ENCODE results near the gene ZHX3. TPM values are rescaled to one million over a fixed set of nuclear protein-coding genes. Genes with fewer than 3 reads are reported as not detected.
A peak's percentile ranks its signal among the peaks of the same experiment; 100 is the strongest.

Gene ZHX3
- total RNA-seq, 4 donors from 2014 or later = 19.2 to 32.9 (median 31.4) TPM

- Histone ChIP-seq H3K27me3 (no peaks in the 10 kb centered on the region), H3K4me3 (no peak overlapping the region), H3K9me3 (no peaks in the 10 kb centered on the region), H3K4me1 (peaks cover 35% of the 10 kb centered on the region), H3K36me3 (no peaks in the 10 kb centered on the region), H3K27ac (no peak overlapping the region)
- TF ChIP-seq CTCF (IDR thresholded peaks at IDR 0.05) (no peak), POLR2AphosphoS5 (IDR thresholded peaks at IDR 0.05) (no peak), EP300 (IDR thresholded peaks at IDR 0.05) (no peak), POLR2A (IDR thresholded peaks at IDR 0.05) (no peak)
- no peak for DNase-seq (ENCODE audit: low spot score in 2 of 2)
Measured at GRCh38 chr20:41229259-41229658, 88.3 kb downstream of the ZHX3 start.

GRCh38 chr20:41228858-41229257 is 88.7 kb downstream of the ZHX3 start:
- TF ChIP-seq POLR2A (IDR thresholded peaks at IDR 0.05) (no peak), POLR2AphosphoS5 (IDR thresholded peaks at IDR 0.05) (no peak), CTCF (IDR thresholded peaks at IDR 0.05) (no peak), EP300 (IDR thresholded peaks at IDR 0.05) (no peak)
- no peak overlapping the region for H3K4me3 ChIP-seq
- no peaks in the 10 kb centered on the region for H3K27me3 ChIP-seq
- DNase-seq (ENCODE audit: low spot score in 2 of 2) = no peak
- H3K36me3 ChIP-seq = no peaks in the 10 kb centered on the region
- H3K9me3 ChIP-seq = no peaks in the 10 kb centered on the region
- H3K27ac ChIP-seq = no peak overlapping the region
- H3K4me1 ChIP-seq = peaks cover 31% of the 10 kb centered on the region

GRCh38 chr20:41226426-41226825 is 91.1 kb downstream of the ZHX3 start:
- H3K9me3 ChIP-seq = no peaks in the 10 kb centered on the region
- H3K36me3 ChIP-seq = no peaks in the 10 kb centered on the region
- H3K27me3 ChIP-seq = no peaks in the 10 kb centered on the region
- no peak for DNase-seq (ENCODE audit: low spot score in 2 of 2)
- H3K4me1 ChIP-seq = peaks cover 22% of the 10 kb centered on the region
- no peak overlapping the region for H3K27ac ChIP-seq
- no peak overlapping the region for H3K4me3 ChIP-seq
- TF ChIP-seq CTCF (IDR thresholded peaks at IDR 0.05) (no peak), EP300 (IDR thresholded peaks at IDR 0.05) (no peak), POLR2AphosphoS5 (IDR thresholded peaks at IDR 0.05) (no peak), POLR2A (IDR thresholded peaks at IDR 0.05) (no peak)
- 97% methylated on average over 1 of the region's 1 CpG for WGBS

GRCh38 chr20:41225091-41225490 is 92.4 kb downstream of the ZHX3 start:
- no peak for TF ChIP-seq POLR2AphosphoS5 (IDR thresholded peaks at IDR 0.05)
- TF ChIP-seq EP300 (IDR thresholded peaks at IDR 0.05) = no peak
- no peak for TF ChIP-seq POLR2A (IDR thresholded peaks at IDR 0.05)
- Histone ChIP-seq H3K36me3 (no peaks in the 10 kb centered on the region), H3K4me3 (no peak overlapping the region), H3K4me1 (peaks cover 16% of the 10 kb centered on the region), H3K9me3 (no peaks in the 10 kb centered on the region), H3K27me3 (no peaks in the 10 kb centered on the region), H3K27ac (no peak overlapping the region)
- 75% methylated on average over 1 of the region's 1 CpG for WGBS
- no peak for DNase-seq (ENCODE audit: low spot score in 2 of 2)

- Histone ChIP-seq H3K27me3 (no peaks in the 10 kb centered on the region), H3K27ac (no peak overlapping the region), H3K4me1 (peaks cover 16% of the 10 kb centered on the region), H3K9me3 (no peaks in the 10 kb centered on the region), H3K36me3 (no peaks in the 10 kb centered on the region), H3K4me3 (no peak overlapping the region)
- no peak for DNase-seq (ENCODE audit: low spot score in 2 of 2)
- TF ChIP-seq POLR2A (IDR thresholded peaks at IDR 0.05) = no peak
- no peak for TF ChIP-seq POLR2AphosphoS5 (IDR thresholded peaks at IDR 0.05)
- 95% methylated on average over 1 of the region's 1 CpG for WGBS
Measured at GRCh38 chr20:41224281-41224680, 93.2 kb downstream of the ZHX3 start.

GRCh38 chr20:41223112-41223511 is 94.4 kb downstream of the ZHX3 start:
- TF ChIP-seq CTCF (IDR thresholded peaks at IDR 0.05) (no peak), EP300 (IDR thresholded peaks at IDR 0.05) (no peak), POLR2A (IDR thresholded peaks at IDR 0.05) (no peak), POLR2AphosphoS5 (IDR thresholded peaks at IDR 0.05) (no peak)
- Histone ChIP-seq H3K36me3 (no peaks in the 10 kb centered on the region), H3K4me1 (peaks cover 19% of the 10 kb centered on the region), H3K4me3 (no peak overlapping the region), H3K27me3 (no peaks in the 10 kb centered on the region), H3K27ac (peak overlapping the region; percentile 27), H3K9me3 (no peaks in the 10 kb centered on the region)
- no peak for DNase-seq (ENCODE audit: low spot score in 2 of 2)

Measured in suprapubic skin (tissue), 4 donors.